Erythroblast (primary cell): ENCODE measurements around the gene MC1R.
A peak's percentile ranks its signal among the peaks of the same experiment; 100 is the strongest.

Experiments used
- DNase-seq, 2 experiments: peaks; one replicate each; lab custom pipeline; 2025; lab: John Stamatoyannopoulos, UW
- GATA1 ChIP-seq: IDR thresholded peaks from 2 replicates; pipeline ENCODE4 v1.6.1; 2011; ENCODE audit warnings: low read depth, mild to moderate bottlenecking, control low read depth, low read length, moderate library complexity
- POLR2A ChIP-seq: IDR thresholded peaks from 2 replicates; pipeline ENCODE4 v1.6.1; 2011; ENCODE audit warnings: mild to moderate bottlenecking, low read length

Gene MC1R

GRCh38 chr16:89945654-89946053 lies 27.0 kb downstream of the MC1R start:
- DNase-seq: no peak
- no peak for TF ChIP-seq GATA1
- no peak for TF ChIP-seq POLR2A

GRCh38 chr16:89946515-89946914 lies 27.9 kb downstream of the MC1R start:
- TF ChIP-seq GATA1: no peak
- no peak for TF ChIP-seq POLR2A

GRCh38 chr16:89949121-89949742 lies 30.6 kb downstream of the MC1R start:
- DNase-seq: peak in 1 of 2 experiments; percentile 26
- no peak for TF ChIP-seq POLR2A
- TF ChIP-seq GATA1: no peak

More at GRCh38 chr16:89946515-89946914, 27.9 kb downstream of the MC1R start:
- no peak for DNase-seq

GRCh38 chr16:89949756-89950155 lies 31.1 kb downstream of the MC1R start:
- DNase-seq: no peak
- TF ChIP-seq POLR2A: no peak
- TF ChIP-seq GATA1: no peak

- no peak for TF ChIP-seq GATA1
- no peak for TF ChIP-seq POLR2A
- no peak for DNase-seq
Measured at GRCh38 chr16:89951509-89951908, 32.8 kb downstream of the MC1R start.

- no peak for DNase-seq
- TF ChIP-seq POLR2A (no peak), GATA1 (no peak)
Measured at GRCh38 chr16:89952049-89952448, 33.4 kb downstream of the MC1R start.

GRCh38 chr16:89952551-89952950 lies 33.9 kb downstream of the MC1R start:
- DNase-seq: no peak
- TF ChIP-seq POLR2A (no peak), GATA1 (no peak)

- no peak for DNase-seq
- TF ChIP-seq GATA1 (no peak), POLR2A (no peak)
Measured at GRCh38 chr16:89953671-89954406, 35.2 kb downstream of the MC1R start.

GRCh38 chr16:89954462-89954861 lies 35.8 kb downstream of the MC1R start:
- no peak for DNase-seq

GRCh38 chr16:89955001-89955685 lies 36.5 kb downstream of the MC1R start:
- TF ChIP-seq POLR2A (no peak), GATA1 (no peak)

More at GRCh38 chr16:89954462-89954861, 35.8 kb downstream of the MC1R start:
- TF ChIP-seq POLR2A: no peak
- no peak for TF ChIP-seq GATA1

GRCh38 chr16:89956505-89957215 lies 38.0 kb downstream of the MC1R start:
- DNase-seq: no peak
- TF ChIP-seq POLR2A (no peak), GATA1 (no peak)

More at GRCh38 chr16:89955001-89955685, 36.5 kb downstream of the MC1R start:
- no peak for DNase-seq

GRCh38 chr16:89957216-89957785 lies 38.6 kb downstream of the MC1R start:
- TF ChIP-seq GATA1 (no peak), POLR2A (no peak)
- DNase-seq: no peak

- no peak for TF ChIP-seq POLR2A
- DNase-seq: peak; percentile 37 to 39
Measured at GRCh38 chr16:89958068-89958467, 39.4 kb downstream of the MC1R start.
